ENCODE data around the gene VPS45. TPM values are rescaled to one million over a fixed set of nuclear protein-coding genes. Genes with fewer than 3 reads are reported as not detected.

VPS45 gene, protein sequence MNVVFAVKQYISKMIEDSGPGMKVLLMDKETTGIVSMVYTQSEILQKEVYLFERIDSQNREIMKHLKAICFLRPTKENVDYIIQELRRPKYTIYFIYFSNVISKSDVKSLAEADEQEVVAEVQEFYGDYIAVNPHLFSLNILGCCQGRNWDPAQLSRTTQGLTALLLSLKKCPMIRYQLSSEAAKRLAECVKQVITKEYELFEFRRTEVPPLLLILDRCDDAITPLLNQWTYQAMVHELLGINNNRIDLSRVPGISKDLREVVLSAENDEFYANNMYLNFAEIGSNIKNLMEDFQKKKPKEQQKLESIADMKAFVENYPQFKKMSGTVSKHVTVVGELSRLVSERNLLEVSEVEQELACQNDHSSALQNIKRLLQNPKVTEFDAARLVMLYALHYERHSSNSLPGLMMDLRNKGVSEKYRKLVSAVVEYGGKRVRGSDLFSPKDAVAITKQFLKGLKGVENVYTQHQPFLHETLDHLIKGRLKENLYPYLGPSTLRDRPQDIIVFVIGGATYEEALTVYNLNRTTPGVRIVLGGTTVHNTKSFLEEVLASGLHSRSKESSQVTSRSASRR
- total RNA-seq (2022; extraction: Qiagen RNA extraction; ENCODE audit: low read depth) = 14.6 to 17.0 TPM (median 16.4 TPM) in 5 replicates

DNA sequence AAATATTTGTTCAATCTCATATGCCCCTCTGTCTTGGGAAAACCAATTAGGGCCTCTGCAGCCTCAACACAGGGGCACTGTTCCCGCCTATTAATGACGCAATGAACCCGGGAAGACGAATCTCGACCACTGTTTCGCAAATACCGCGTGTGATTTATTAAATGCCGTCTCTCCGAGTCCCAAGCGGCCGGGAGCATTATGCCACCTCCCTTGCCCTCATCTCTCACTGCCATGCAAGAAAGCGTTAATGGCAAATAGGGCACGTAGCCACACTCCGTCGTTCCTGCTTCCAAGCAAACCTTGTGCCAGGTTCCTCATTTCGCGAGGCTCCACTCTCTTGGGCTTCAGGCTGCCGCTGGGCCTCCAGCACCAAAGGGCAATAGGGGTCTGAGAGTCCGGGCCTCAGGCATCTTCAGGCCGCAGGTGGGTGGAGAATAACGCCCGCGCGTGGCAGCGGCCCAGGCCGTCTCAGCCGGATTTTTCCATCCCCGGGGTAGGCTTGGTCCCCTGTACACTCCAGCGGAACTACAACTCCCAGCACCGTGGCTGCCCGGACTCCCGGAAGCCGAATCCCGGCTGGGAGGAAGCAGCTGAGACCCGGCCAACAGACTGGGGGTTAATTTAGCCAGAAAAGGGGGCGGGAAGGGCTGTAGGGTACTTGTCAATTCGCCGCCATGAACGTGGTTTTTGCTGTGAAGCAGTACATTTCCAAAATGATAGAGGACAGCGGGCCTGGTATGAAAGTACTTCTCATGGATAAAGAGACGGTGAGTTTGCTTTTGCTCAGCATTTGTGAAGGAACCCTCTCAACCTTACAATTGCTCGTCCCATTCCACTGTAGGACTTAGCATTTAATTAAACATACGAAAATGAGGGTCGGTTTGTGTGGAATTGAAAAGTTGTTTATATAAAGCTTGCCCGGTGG lies at the start of gene VPS45:
Gene VPS45, plus strand, starts transcription at position 593 of the 925 bp plus-strand sequence. Its CDS starts 82 bp downstream, at position 675.

DNA sequence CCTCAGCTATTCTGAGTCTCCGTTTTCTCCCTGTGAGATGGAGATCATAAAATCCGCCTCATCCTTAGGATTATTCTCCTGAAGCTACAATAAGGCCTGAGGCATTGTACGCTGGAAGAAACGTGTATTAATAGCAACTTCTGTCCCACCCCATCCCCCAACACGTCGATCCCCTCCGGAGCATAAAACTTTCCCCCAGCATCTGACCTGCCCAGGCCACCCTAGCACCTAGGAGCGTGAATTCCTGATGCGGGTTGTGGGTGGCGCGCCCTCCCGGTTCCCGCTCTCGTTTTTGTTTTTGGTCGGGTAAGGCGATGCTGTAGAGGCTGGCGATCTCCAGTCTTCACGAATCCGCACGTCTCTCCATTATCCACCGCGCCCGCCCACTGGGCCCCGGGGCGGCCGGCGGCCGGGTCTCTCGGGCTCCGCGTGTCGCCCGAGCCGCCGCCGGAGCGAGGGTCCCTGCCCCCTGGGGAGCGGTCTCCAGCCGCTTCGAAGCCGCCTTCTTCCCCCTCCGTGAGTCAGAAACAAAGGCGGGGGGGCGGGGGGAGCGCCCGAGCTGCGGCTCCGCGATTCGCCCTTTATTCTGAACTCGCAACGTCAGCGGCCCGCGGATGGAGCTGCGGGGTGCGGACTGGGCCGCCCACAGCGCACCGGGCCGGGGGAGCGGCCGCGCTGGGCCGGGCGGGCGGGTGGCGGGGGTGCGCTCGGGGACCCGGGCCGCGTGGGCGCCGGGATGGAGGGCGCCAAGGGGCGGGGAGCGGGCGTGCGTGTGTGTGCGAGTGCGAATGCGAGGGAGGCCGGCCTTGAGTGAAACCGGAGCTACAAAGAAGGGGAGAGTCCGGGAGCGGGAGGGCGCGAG lies 81.9 kb downstream of the VPS45 start, which contains the start of gene PLEKHO1:
Gene PLEKHO1, plus strand, starts transcription at position 646 of the 862 bp plus-strand sequence. CDS start 342 bp downstream, outside the sequence.

Other genes with a start within 250 kb of the VPS45 start
- gene BOLA1, start 168.2 kb upstream of the VPS45 start, total RNA-seq (2022; extraction: Qiagen RNA extraction; ENCODE audit: low read depth) = 12.1 to 29.0 TPM (median 24.1 TPM) in 5 replicates
- 0.06 to 0.15 TPM (median 0.09 TPM) in 5 replicates for gene SV2A, start 149.9 kb upstream of the VPS45 start, total RNA-seq (2022; extraction: Qiagen RNA extraction; ENCODE audit: low read depth)
- 127 to 142 TPM (median 131 TPM) in 5 replicates for gene SF3B4, start 140.0 kb upstream of the VPS45 start, total RNA-seq (2022; extraction: Qiagen RNA extraction; ENCODE audit: low read depth)
- 6.6 to 10.4 TPM (median 9.3 TPM) in 5 replicates for gene MTMR11, start 130.9 kb upstream of the VPS45 start, total RNA-seq (2022; extraction: Qiagen RNA extraction; ENCODE audit: low read depth)
- gene OTUD7B, start 57.0 kb upstream of the VPS45 start, total RNA-seq (2022; extraction: Qiagen RNA extraction; ENCODE audit: low read depth) = 8.2 to 13.0 TPM (median 11.6 TPM) in 5 replicates
- gene PLEKHO1, start 82.1 kb downstream of the VPS45 start, total RNA-seq (2022; extraction: Qiagen RNA extraction; ENCODE audit: low read depth) = 6.2 to 8.9 TPM (median 7.6 TPM) in 5 replicates
- gene ANP32E, start 168.3 kb downstream of the VPS45 start, total RNA-seq (2022; extraction: Qiagen RNA extraction; ENCODE audit: low read depth) = 34.7 to 90.7 TPM (median 46.0 TPM) in 5 replicates
- gene CA14, start 190.0 kb downstream of the VPS45 start, total RNA-seq (2022; extraction: Qiagen RNA extraction; ENCODE audit: low read depth) = not detected in 5 replicates
- gene APH1A, start 201.2 kb downstream of the VPS45 start, total RNA-seq (2022; extraction: Qiagen RNA extraction; ENCODE audit: low read depth) = 105 to 151 TPM (median 138 TPM) in 5 replicates
- 0.20 to 0.79 TPM (median 0.38 TPM) in 4 of 5 replicates, not detected in the other for gene C1orf54, start 205.0 kb downstream of the VPS45 start, total RNA-seq (2022; extraction: Qiagen RNA extraction; ENCODE audit: low read depth)
- gene CIART, start 214.8 kb downstream of the VPS45 start, total RNA-seq (2022; extraction: Qiagen RNA extraction; ENCODE audit: low read depth) = 0.88 to 1.6 TPM (median 1.1 TPM) in 5 replicates
- gene MRPS21, start 226.1 kb downstream of the VPS45 start, total RNA-seq (2022; extraction: Qiagen RNA extraction; ENCODE audit: low read depth) = 80.6 to 120 TPM (median 86.2 TPM) in 5 replicates